HG03558 (cell line): Measurements from ENCODE around the gene QSOX2.
"Not testable (repeated sequence)": the region's sequence is repeated elsewhere in the genome, so short reads cannot be mapped to it uniquely, and the experiment has no call there.

Source experiments
- ATAC-seq: cut with Tn5 transposase; IDR thresholded peaks from one replicate; pipeline ENCODE4 v1.9.1; 2021; ENCODE audit warnings: moderate number of reproducible peaks; ENCODE audit not compliant: unreplicated experiment; ENCODE audit errors: extremely low read depth

QSOX2 gene

GRCh38 chr9:136267261-136268111, 21.9 kb upstream of the QSOX2 start:
- no peak for ATAC-seq

GRCh38 chr9:136266641-136267040, 21.0 kb upstream of the QSOX2 start:
- ATAC-seq, result not testable (repeated sequence)

- ATAC-seq, result no peak
Measured at GRCh38 chr9:136265561-136266355, 20.1 kb upstream of the QSOX2 start.

- ATAC-seq, result no peak
Measured at GRCh38 chr9:136264441-136265405, 19.1 kb upstream of the QSOX2 start.

- no peak for ATAC-seq
Measured at GRCh38 chr9:136264031-136264430, 18.4 kb upstream of the QSOX2 start.

- ATAC-seq, result no peak
Measured at GRCh38 chr9:136262671-136263178, 17.1 kb upstream of the QSOX2 start.

- ATAC-seq, result no peak
Measured at GRCh38 chr9:136261686-136262430, 16.2 kb upstream of the QSOX2 start.

GRCh38 chr9:136260936-136261472, 15.4 kb upstream of the QSOX2 start:
- ATAC-seq, result no peak

GRCh38 chr9:136260521-136260920, 14.9 kb upstream of the QSOX2 start:
- ATAC-seq, result no peak

- no peak for ATAC-seq
Measured at GRCh38 chr9:136259836-136260235, 14.2 kb upstream of the QSOX2 start.

GRCh38 chr9:136259517-136259813, 13.9 kb upstream of the QSOX2 start:
- no peak for ATAC-seq

GRCh38 chr9:136258786-136259516, 13.3 kb upstream of the QSOX2 start:
- no peak for ATAC-seq

- ATAC-seq, result no peak
Measured at GRCh38 chr9:136258299-136258625, 12.7 kb upstream of the QSOX2 start.

- ATAC-seq, result no peak
Measured at GRCh38 chr9:136257381-136258298, 12.0 kb upstream of the QSOX2 start.

GRCh38 chr9:136255896-136256890, 10.6 kb upstream of the QSOX2 start:
- ATAC-seq, result no peak

GRCh38 chr9:136255166-136255538, 9.5 kb upstream of the QSOX2 start:
- ATAC-seq, result no peak
